Neural cell (in vitro differentiated cells): ENCODE measurements around the gene GRK3. TPM values are rescaled to one million over a fixed set of nuclear protein-coding genes. Genes with fewer than 3 reads are reported as not detected.

Experiments
- H2AFZ ChIP-seq: fragments of 200-600, 300-800 bp; sonication (generic), shearing (Covaris generic); 2 replicates; pipeline ENCODE4 v1.6.0; 2014; ENCODE audit warnings: low read depth, mild to moderate bottlenecking, antibody characterized with exemption, low read length, moderate library complexity
- H3F3A ChIP-seq: fragments of 200-600 bp; shearing (Covaris generic); 2 replicates; pipeline ENCODE4 v1.6.1; 2016; ENCODE audit warnings: mild to moderate bottlenecking, moderate library complexity, mixed read lengths, antibody characterized with exemption, low read length; ENCODE audit not compliant: insufficient read depth, poor library complexity, severe bottlenecking
- H3K27ac ChIP-seq: fragments of 200-600, 300-800 bp; sonication (generic), shearing (Covaris generic); 2 replicates; pipeline ENCODE4 v1.5.1; 2014; ENCODE audit warnings: mild to moderate bottlenecking, low read length, moderate library complexity
- H3K27me3 ChIP-seq: fragments of 300-800, 200-600 bp; sonication (generic), shearing (Covaris generic); 2 replicates; pipeline ENCODE4 v1.6.0; 2014; ENCODE audit warnings: mild to moderate bottlenecking, low read depth, low read length, moderate library complexity; ENCODE audit not compliant: insufficient read depth
- H3K36me3 ChIP-seq: fragments of 300-800, 200-600 bp; sonication (generic), shearing (Covaris generic); 2 replicates; pipeline ENCODE4 v1.5.1; 2014; ENCODE audit warnings: mild to moderate bottlenecking, antibody characterized with exemption, low read length, moderate library complexity; ENCODE audit not compliant: insufficient read depth
- H3K4me2 ChIP-seq: fragments of 300-800, 200-600 bp; sonication (generic), shearing (Covaris generic); 2 replicates; pipeline ENCODE4 v1.6.0; 2014; ENCODE audit warnings: mild to moderate bottlenecking, low read length
- H3K4me3 ChIP-seq: fragments of 300-800, 200-600 bp; sonication (generic), shearing (Covaris generic); 2 replicates; pipeline ENCODE4 v1.5.1; 2014; ENCODE audit warnings: mild to moderate bottlenecking, low read length, moderate library complexity
- H3K79me2 ChIP-seq: fragments of 200-600 bp; shearing (Covaris generic); replicated peaks from 2 replicates; pipeline ENCODE4 v1.6.0; 2014; ENCODE audit warnings: mild to moderate bottlenecking, low read length, moderate library complexity; ENCODE audit not compliant: insufficient read depth
- H3K9ac ChIP-seq: fragments of 300-800, 200-600 bp; sonication (generic), shearing (Covaris generic); 2 replicates; pipeline ENCODE4 v1.6.1; 2016; ENCODE audit warnings: mild to moderate bottlenecking, low read length, mixed read lengths
- H3K9me2 ChIP-seq: fragments of 200-600 bp; shearing (Covaris generic); 2 replicates; pipeline ENCODE4 v1.6.1; 2016; ENCODE audit warnings: mild to moderate bottlenecking, low read length, mixed read lengths; ENCODE audit not compliant: insufficient read depth
- H3K9me3 ChIP-seq: fragments of 200-600, 300-800 bp; sonication (generic), shearing (Covaris generic); 2 replicates; pipeline ENCODE4 v1.6.1; 2016; ENCODE audit warnings: mild to moderate bottlenecking, mixed run types, low read length, moderate library complexity, mixed read lengths
- H4K20me1 ChIP-seq: fragments of 200-600 bp; shearing (Covaris generic); 2 replicates; pipeline ENCODE4 v1.6.1; 2016; ENCODE audit warnings: mild to moderate bottlenecking, mixed run types; ENCODE audit not compliant: insufficient read depth
- CTCF ChIP-seq: fragments of 450-650 bp; IDR thresholded peaks from 2 replicates; pipeline ENCODE4 v1.5.1; 2014; ENCODE audit warnings: antibody characterized with exemption, mild to moderate bottlenecking, moderate library complexity; ENCODE audit not compliant: poor library complexity, severe bottlenecking
- EP300 ChIP-seq: fragments of 450-650 bp; conservative IDR thresholded peaks from 2 replicates; pipeline ENCODE4 v1.6.1; 2014; ENCODE audit warnings: antibody characterized with exemption, mild to moderate bottlenecking, moderate library complexity; ENCODE audit not compliant: poor library complexity, severe bottlenecking
- EZH2 ChIP-seq: fragments of 200-600, 300-800 bp; shearing (Covaris generic), sonication (generic); IDR thresholded peaks from 2 replicates; pipeline ENCODE4 v1.6.1; 2014; ENCODE audit warnings: antibody characterized with exemption, low read length, borderline replicate concordance, mild to moderate bottlenecking; ENCODE audit not compliant: insufficient read depth, poor library complexity, severe bottlenecking
- MXI1 ChIP-seq: fragments of 450-650 bp; conservative IDR thresholded peaks from 2 replicates; pipeline ENCODE4 v1.6.1; 2014; ENCODE audit warnings: antibody characterized with exemption, mild to moderate bottlenecking; ENCODE audit not compliant: poor library complexity, severe bottlenecking
- POLR2AphosphoS5 ChIP-seq: IDR thresholded peaks from 2 replicates; pipeline ENCODE4 v1.6.1; 2012
- RAD21 ChIP-seq: fragments of 450-650 bp; conservative IDR thresholded peaks from 2 replicates; pipeline ENCODE4 v1.6.1; 2014; ENCODE audit warnings: antibody characterized with exemption, mild to moderate bottlenecking, moderate library complexity
- REST ChIP-seq: IDR thresholded peaks from 2 replicates; pipeline ENCODE4 v1.6.1; 2012; ENCODE audit warnings: borderline replicate concordance
- SMC3 ChIP-seq: fragments of 450-650 bp; conservative IDR thresholded peaks from 2 replicates; pipeline ENCODE4 v1.6.1; 2014; ENCODE audit warnings: antibody characterized with exemption, mild to moderate bottlenecking, moderate library complexity; ENCODE audit not compliant: poor library complexity
- TAF1 ChIP-seq: IDR thresholded peaks from 2 replicates; pipeline ENCODE4 v1.6.1; 2012; ENCODE audit warnings: low read depth
- polyA plus RNA-seq: library from polyadenylated mRNA; depleted of rRNA; stranded (reverse); fragments of >200 nt; gene quantifications from 2 replicates; pipeline ENCODE4 v1.2.3, GENCODE V29; 2014

Gene GRK3
- polyA plus RNA-seq, 1 donor from 2014 or later: 9.8 TPM

- Histone ChIP-seq H3K79me2 (no peaks in the 10 kb centered on the region), H3K27me3 (no peaks in the 10 kb centered on the region), H3K36me3 (no peaks in the 10 kb centered on the region), H3K4me2 (no peak overlapping the region), H3K4me3 (no peak overlapping the region), H3K9me3 (no peaks in the 10 kb centered on the region), H3K27ac (no peak overlapping the region), H3F3A (no peaks in the 10 kb centered on the region), H4K20me1 (no peaks in the 10 kb centered on the region), H3K9ac (no peak overlapping the region), H3K9me2 (no peaks in the 10 kb centered on the region), H2AFZ (no peak overlapping the region)
- TF ChIP-seq RAD21 (no peak), TAF1 (no peak), MXI1 (no peak), REST (no peak), CTCF (no peak), SMC3 (no peak), POLR2AphosphoS5 (no peak), EP300 (no peak), EZH2 (no peak)
Observed at GRCh38 chr22:25757686-25758085, 193.2 kb downstream of the GRK3 start.

GRCh38 chr22:25758316-25758715 is 193.8 kb downstream of the GRK3 start:
- Histone ChIP-seq H3K27me3 (no peaks in the 10 kb centered on the region), H3K79me2 (no peaks in the 10 kb centered on the region), H3K27ac (no peak overlapping the region), H4K20me1 (no peaks in the 10 kb centered on the region), H2AFZ (no peak overlapping the region), H3K9me3 (no peaks in the 10 kb centered on the region), H3K9ac (no peak overlapping the region), H3F3A (no peaks in the 10 kb centered on the region), H3K4me2 (no peak overlapping the region), H3K4me3 (no peak overlapping the region), H3K9me2 (no peaks in the 10 kb centered on the region), H3K36me3 (no peaks in the 10 kb centered on the region)
- TF ChIP-seq TAF1 (no peak), POLR2AphosphoS5 (no peak), RAD21 (no peak), MXI1 (no peak), REST (no peak), EZH2 (no peak), EP300 (no peak), CTCF (no peak), SMC3 (no peak)
